ENCODE data around the gene RMI1. TPM values are rescaled to one million over a fixed set of nuclear protein-coding genes. Genes with fewer than 3 reads are reported as not detected.

Gene RMI1
- total RNA-seq, 4 donors from 2014 or later: 2.8 to 3.9 (median 3.6) TPM

DNA sequence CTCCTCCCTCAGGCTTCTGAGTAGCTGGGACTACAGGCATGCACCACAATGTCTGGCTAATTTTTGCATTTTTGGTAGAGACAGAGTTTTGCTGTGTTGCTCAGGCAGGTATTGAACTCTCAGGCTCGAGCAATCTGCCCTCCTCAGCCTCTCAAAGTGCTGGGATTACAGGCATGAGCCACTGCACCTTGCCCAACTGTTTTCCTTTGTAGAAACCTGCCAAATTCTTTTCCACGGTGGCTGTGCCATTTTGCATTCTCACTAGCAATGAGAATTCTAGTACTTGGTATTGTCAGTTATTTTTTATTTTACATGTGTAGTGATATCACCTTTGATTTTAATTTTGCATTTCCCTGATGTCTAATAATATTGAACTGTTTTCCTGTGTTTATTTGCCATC lies 7.8 kb downstream of the RMI1 start:
- no peaks in the 10 kb centered on the region for H3K27me3 ChIP-seq
- no peaks in the 10 kb centered on the region for H3K36me3 ChIP-seq
- no peak overlapping the region for H3K27ac ChIP-seq
- no peaks in the 10 kb centered on the region for H3K9me3 ChIP-seq
- in situ Hi-C loops (cut with MboI; ENCODE audit: low sequenced_read_pairs in 4 of 4) (no loop called here), intact Hi-C loops (cut with DNase I; ENCODE audit: low total_unique reads) (no loop called here)
- TF ChIP-seq, protein P1, sequence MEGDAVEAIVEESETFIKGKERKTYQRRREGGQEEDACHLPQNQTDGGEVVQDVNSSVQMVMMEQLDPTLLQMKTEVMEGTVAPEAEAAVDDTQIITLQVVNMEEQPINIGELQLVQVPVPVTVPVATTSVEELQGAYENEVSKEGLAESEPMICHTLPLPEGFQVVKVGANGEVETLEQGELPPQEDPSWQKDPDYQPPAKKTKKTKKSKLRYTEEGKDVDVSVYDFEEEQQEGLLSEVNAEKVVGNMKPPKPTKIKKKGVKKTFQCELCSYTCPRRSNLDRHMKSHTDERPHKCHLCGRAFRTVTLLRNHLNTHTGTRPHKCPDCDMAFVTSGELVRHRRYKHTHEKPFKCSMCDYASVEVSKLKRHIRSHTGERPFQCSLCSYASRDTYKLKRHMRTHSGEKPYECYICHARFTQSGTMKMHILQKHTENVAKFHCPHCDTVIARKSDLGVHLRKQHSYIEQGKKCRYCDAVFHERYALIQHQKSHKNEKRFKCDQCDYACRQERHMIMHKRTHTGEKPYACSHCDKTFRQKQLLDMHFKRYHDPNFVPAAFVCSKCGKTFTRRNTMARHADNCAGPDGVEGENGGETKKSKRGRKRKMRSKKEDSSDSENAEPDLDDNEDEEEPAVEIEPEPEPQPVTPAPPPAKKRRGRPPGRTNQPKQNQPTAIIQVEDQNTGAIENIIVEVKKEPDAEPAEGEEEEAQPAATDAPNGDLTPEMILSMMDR (IDR thresholded peaks at IDR 0.05 in 4 of 5, conservative IDR thresholded peaks at IDR 0.05 in 1 of 5): no peak
- TF ChIP-seq POLR2A (IDR thresholded peaks at IDR 0.05): no peak
- ATAC-seq (no peak), DNase-seq (no peak)
- no peak overlapping the region for H3K4me3 ChIP-seq
- H3K4me1 ChIP-seq: no peaks in the 10 kb centered on the region

DNA sequence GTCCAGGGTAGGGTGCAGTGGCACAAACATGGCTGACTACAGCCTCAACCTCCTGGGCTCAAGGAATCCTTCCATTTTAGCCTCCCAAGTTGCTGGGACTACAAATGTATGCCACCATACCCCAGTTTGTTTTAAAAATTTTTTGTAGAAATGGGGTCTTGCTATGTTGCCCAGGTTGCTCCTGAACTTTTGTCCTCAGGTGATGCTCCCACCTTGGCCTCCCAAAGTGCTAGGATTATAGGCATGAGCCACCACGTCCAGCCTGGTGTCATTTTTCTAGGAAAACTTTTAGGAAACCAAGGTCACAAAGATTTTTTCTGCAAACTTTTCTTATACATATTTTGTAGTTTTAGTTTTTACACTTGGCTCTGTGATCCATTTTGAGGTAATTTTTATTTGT lies 10.8 kb downstream of the RMI1 start:
- TF ChIP-seq, protein P1 (IDR thresholded peaks at IDR 0.05 in 4 of 5, conservative IDR thresholded peaks at IDR 0.05 in 1 of 5): no peak
- TF ChIP-seq POLR2A (IDR thresholded peaks at IDR 0.05): no peak
- DNase-seq (no peak), ATAC-seq (no peak)
- Histone ChIP-seq H3K36me3 (no peaks in the 10 kb centered on the region), H3K27me3 (no peaks in the 10 kb centered on the region), H3K4me3 (no peak overlapping the region), H3K4me1 (no peaks in the 10 kb centered on the region), H3K27ac (no peak overlapping the region), H3K9me3 (no peaks in the 10 kb centered on the region)
- in situ Hi-C loops (cut with MboI; ENCODE audit: low sequenced_read_pairs in 4 of 4) (no loop called here), intact Hi-C loops (cut with DNase I; ENCODE audit: low total_unique reads) (no loop called here)

DNA sequence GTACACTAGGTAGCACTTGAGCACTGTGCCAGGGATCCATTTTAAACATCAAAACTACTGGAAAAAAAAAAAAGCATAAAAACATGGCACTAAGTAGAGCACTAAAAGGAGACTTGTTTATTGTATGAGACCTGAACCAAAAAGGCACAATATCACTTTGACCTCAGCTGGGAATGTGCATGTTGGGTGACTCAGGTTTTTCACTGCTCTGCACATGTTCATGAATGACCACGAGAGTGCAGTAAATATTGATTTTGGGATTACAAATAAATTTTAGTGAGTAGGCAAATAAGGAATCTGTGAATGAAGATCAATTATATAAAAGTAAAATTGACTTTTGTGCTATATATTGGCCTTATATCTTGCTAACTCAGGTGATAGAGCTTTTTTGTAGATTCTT lies 11.8 kb downstream of the RMI1 start:
- Histone ChIP-seq H3K27me3 (no peaks in the 10 kb centered on the region), H3K9me3 (no peaks in the 10 kb centered on the region), H3K36me3 (no peaks in the 10 kb centered on the region), H3K4me1 (no peaks in the 10 kb centered on the region), H3K4me3 (no peak overlapping the region), H3K27ac (no peak overlapping the region)
- DNase-seq (no peak), ATAC-seq (no peak)
- intact Hi-C loops (cut with DNase I; ENCODE audit: low total_unique reads) (no loop called here), in situ Hi-C loops (cut with MboI; ENCODE audit: low sequenced_read_pairs in 4 of 4) (no loop called here)
- TF ChIP-seq POLR2A (IDR thresholded peaks at IDR 0.05): no peak
- TF ChIP-seq, protein P1 (IDR thresholded peaks at IDR 0.05 in 4 of 5, conservative IDR thresholded peaks at IDR 0.05 in 1 of 5): no peak

DNA sequence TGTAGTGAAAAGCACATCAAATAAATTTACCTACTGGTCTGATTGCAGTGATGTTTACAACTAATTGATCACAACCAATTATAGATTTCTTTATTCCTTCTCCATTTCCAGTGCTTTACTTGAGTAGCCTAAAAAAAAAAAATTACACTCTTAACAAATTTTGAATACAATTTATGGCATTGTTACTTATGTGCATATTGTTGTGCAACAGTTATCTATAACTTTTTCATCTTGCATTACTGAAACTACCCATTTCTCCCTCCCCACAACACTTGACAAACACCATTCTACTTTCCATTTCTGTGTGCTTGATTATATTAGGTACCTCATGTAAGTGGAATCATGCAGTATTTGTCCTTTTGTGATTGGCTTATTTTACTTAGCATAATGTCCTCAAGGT lies 12.3 kb downstream of the RMI1 start:
- in situ Hi-C loops (cut with MboI; ENCODE audit: low sequenced_read_pairs in 4 of 4): no loop called here
- no peak overlapping the region for H3K4me3 ChIP-seq
- no peaks in the 10 kb centered on the region for H3K27me3 ChIP-seq
- ATAC-seq: no peak
- no peak for DNase-seq
- intact Hi-C loops (cut with DNase I; ENCODE audit: low total_unique reads): no loop called here
- no peak overlapping the region for H3K27ac ChIP-seq
- TF ChIP-seq POLR2A (IDR thresholded peaks at IDR 0.05): no peak
- TF ChIP-seq, protein P1 (IDR thresholded peaks at IDR 0.05 in 4 of 5, conservative IDR thresholded peaks at IDR 0.05 in 1 of 5): no peak
- H3K36me3 ChIP-seq: no peaks in the 10 kb centered on the region
- H3K9me3 ChIP-seq: no peaks in the 10 kb centered on the region
- H3K4me1 ChIP-seq: no peaks in the 10 kb centered on the region

DNA sequence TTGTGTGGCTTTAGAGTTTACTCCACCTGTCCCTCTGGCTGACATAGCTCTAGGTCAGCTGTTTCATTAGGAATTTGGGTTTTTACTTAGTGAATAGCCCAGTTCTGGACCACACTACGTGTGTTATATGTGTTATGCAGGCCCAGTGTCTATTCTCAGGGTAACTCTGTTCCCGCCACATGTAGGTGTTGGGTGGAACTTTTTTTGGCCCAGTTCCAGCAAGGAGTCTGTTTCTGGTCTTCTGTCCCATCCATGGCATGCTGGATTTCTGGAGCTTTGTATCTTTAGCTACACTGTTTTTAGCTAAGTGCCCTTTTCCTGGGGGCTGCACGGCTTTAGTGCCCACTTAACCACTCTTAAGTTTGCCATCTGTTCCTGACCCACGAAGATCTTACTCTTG lies 15.5 kb downstream of the RMI1 start:
- no peaks in the 10 kb centered on the region for H3K27me3 ChIP-seq
- ATAC-seq (no peak), DNase-seq (no peak)
- H3K9me3 ChIP-seq: no peaks in the 10 kb centered on the region
- TF ChIP-seq POLR2A (IDR thresholded peaks at IDR 0.05): no peak
- TF ChIP-seq, protein P1 (IDR thresholded peaks at IDR 0.05 in 4 of 5, conservative IDR thresholded peaks at IDR 0.05 in 1 of 5): no peak
- in situ Hi-C loops (cut with MboI; ENCODE audit: low sequenced_read_pairs in 4 of 4): no loop called here
- H3K27ac ChIP-seq: no peak overlapping the region
- no peak overlapping the region for H3K4me3 ChIP-seq
- intact Hi-C loops (cut with DNase I; ENCODE audit: low total_unique reads): no loop called here
- no peaks in the 10 kb centered on the region for H3K4me1 ChIP-seq
- H3K36me3 ChIP-seq: no peaks in the 10 kb centered on the region

Data from gastrocnemius medialis (tissue), 4 donors.